Measurements from ENCODE around the gene CFL1.
A peak's percentile ranks its signal among the peaks of the same experiment; 100 is the strongest.

DNA sequence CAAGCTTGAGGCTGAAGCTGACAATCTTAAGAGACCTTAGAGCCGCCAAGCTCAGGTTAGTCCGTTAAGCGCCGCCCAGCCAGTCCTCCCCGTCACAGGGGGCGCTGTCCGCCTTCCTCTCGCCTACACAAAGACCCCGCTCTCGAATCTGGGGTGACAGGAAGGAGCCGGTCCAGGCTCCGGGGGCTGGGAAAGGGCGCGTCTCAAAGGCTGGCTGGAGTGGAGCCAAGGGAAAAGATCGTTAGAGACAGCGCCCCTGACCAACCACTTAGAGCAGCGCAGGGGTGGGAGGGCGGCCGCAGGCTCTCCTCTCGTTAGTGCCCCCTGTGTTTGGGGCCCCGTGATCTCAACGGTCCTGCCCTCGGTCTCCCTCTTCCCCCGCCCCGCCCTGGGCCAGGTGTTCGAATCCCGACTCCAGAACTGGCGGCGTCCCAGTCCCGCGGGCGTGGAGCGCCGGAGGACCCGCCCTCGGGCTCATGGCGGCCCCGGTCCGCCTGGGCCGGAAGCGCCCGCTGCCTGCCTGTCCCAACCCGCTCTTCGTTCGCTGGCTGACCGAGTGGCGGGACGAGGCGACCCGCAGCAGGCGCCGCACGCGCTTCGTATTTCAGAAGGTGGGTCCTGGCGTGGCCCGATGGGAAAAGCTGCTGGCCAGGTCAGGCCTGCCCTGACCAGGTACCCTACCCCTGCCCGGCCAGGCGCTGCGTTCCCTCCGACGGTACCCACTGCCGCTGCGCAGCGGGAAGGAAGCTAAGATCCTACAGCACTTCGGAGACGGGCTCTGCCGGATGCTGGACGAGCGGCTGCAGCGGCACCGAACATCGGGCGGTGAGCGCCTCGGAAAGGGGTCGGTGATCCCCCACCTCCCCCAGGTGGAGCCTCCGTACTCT lies 2.5 kb upstream of the CFL1 start, which contains the start of gene MUS81:
- TF ChIP-seq, protein P1, sequence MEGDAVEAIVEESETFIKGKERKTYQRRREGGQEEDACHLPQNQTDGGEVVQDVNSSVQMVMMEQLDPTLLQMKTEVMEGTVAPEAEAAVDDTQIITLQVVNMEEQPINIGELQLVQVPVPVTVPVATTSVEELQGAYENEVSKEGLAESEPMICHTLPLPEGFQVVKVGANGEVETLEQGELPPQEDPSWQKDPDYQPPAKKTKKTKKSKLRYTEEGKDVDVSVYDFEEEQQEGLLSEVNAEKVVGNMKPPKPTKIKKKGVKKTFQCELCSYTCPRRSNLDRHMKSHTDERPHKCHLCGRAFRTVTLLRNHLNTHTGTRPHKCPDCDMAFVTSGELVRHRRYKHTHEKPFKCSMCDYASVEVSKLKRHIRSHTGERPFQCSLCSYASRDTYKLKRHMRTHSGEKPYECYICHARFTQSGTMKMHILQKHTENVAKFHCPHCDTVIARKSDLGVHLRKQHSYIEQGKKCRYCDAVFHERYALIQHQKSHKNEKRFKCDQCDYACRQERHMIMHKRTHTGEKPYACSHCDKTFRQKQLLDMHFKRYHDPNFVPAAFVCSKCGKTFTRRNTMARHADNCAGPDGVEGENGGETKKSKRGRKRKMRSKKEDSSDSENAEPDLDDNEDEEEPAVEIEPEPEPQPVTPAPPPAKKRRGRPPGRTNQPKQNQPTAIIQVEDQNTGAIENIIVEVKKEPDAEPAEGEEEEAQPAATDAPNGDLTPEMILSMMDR (IDR thresholded peaks at IDR 0.05): peak; percentile 64 to 96 (median 80)
- peak; percentile 67 to 91 (median 88) for TF ChIP-seq POLR2AphosphoS5 (IDR thresholded peaks at IDR 0.05)

Measured in sigmoid colon (tissue), 4 donors.